ENCODE data around the gene NOP53.
A peak's percentile ranks its signal among the peaks of the same experiment; 100 is the strongest.
"Not testable (repeated sequence)": the region's sequence is repeated elsewhere in the genome, so short reads cannot be mapped to it uniquely, and the experiment has no call there.

Gene NOP53

DNA sequence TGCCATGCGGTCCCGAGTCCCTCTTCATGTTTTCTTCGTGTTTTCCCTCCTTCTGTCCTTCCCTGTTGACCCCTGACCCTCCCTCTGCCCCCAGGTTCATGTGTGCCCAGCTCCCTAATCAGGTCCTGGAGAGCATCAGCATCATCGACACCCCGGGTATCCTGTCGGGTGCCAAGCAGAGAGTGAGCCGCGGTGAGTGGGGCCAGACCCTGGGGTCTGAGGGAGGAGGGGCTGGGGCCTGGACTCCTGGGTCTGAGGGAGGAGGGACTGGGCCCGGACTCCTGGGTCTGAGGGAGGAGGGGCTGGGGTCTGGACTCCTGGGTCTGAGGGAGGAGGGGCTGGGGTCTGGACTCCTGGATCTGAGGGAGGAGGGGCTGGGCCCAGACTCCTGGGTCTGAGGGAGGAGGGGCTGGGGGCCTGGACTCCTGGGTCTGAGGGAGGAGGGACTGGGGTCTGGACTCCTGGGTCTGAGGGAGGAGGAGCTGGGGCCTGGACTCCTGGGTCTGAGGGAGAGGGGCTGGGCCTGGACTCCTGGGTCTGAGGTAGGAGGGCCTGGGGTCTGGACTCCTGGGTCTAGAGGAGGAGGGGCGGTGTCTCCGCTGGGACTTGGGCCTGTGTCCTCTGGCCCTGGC, 26.8 kb upstream of the NOP53 start:
- not testable (repeated sequence) for DNase-seq

GRCh38 chr19:47719047-47719859, 26.1 kb upstream of the NOP53 start:
- DNase-seq, result no peak

- no peak for DNase-seq
These were observed 24.5 kb upstream of the NOP53 start for GRCh38 chr19:47720669-47721422.

DNA sequence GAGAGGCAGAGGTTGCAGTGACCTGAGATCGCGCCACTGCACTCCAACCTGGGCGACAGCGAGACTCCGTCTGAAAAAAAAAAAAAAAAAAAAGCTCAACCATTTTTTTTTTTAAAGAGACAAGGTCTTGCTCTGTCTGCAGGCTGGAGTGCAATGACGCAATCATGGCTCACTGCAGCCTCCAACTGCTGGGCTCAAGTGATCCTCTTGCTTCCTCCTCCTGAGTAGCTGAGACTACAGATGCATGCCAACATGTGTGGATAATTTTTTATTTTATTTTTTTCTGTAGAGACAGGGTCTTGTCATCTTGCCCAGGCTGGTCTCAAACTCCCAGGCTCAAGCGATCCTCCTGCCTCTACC, 21.8 kb upstream of the NOP53 start:
- DNase-seq, result peak; percentile 24

DNA sequence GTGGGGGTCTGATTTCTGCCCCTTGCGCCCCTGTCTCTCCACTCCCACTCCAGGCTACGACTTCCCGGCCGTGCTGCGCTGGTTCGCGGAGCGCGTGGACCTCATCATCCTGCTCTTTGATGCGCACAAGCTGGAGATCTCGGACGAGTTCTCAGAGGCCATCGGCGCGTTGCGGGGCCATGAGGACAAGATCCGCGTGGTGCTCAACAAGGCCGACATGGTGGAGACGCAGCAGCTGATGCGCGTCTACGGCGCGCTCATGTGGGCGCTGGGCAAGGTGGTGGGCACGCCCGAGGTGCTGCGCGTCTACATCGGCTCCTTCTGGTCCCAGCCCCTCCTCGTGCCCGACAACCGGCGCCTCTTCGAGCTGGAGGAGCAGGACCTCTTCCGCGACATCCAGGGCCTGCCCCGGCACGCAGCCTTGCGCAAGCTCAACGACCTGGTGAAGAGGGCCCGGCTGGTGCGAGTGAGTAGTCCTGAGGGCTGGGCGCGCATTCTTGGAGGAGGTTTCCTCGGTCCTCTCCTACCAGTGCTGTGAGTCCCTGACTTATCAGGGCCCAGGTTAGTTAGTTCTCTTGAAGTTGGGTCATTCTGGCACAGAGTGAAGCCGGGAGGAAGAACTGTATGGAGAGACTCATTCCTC, 19.5 kb upstream of the NOP53 start:
- DNase-seq, result no peak

GRCh38 chr19:47726467-47726866, 18.9 kb upstream of the NOP53 start:
- no peak for DNase-seq

DNA sequence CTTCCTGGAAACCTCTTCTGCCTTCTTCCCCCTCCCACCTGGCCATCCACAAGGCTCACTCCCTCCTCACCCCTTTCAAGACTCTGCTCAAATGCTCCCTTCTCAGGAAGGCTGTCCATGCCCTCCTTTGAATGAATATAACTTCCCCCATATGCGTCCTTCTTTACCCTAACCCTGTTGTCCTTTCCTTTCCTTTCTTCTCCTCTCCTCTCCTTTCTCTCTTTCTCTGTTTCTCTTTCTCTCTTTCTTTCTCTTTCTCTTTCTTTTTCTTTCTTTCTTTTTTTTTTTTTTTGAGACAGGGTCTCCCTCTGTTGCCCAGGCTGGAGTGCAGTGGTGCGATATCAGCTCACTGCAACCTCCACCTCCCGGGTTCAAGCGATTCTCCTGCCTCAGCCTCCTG, 17.1 kb upstream of the NOP53 start:
- DNase-seq, result not testable (repeated sequence)

- no peak for DNase-seq
These were observed 15.9 kb upstream of the NOP53 start for GRCh38 chr19:47729468-47729798.

DNA sequence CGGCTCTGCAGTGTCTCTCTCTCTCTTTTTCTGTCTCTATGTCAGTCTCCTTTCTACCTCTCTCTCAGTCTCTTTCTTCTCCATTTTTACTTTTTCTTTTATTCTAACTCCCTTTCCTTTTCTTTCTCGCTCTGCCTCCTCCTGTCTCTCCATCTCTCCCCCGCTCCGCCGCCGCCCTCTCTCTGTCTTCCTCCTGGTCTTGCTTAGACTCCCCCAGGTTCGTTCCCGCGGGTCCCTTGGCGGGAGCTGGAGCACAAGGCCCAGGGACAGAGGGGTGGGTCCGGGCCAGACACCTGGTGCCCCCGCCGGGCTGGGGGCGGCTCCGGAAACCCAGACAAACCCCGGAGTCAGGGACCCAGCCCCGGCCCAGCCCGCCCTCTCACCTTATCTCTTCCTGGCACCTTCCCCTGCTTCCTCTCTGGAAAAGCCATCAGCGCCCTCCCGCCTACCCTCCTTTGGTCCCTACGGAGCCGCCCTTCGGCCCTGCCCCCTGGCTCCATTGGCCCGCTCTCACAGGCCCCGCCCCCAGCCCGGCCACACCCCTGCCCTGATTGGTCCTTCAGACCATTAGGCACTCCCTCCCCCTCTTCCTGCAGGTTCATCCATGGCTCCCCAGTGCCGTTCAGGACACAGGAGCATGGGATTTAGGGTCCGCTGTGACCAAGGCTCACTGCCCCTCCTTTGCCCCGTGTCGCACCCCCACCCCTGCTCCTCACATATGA, 15.4 kb upstream of the NOP53 start:
- peak; percentile 31 for DNase-seq

GRCh38 chr19:47730521-47730889, 14.8 kb upstream of the NOP53 start:
- DNase-seq, result no peak

DNA sequence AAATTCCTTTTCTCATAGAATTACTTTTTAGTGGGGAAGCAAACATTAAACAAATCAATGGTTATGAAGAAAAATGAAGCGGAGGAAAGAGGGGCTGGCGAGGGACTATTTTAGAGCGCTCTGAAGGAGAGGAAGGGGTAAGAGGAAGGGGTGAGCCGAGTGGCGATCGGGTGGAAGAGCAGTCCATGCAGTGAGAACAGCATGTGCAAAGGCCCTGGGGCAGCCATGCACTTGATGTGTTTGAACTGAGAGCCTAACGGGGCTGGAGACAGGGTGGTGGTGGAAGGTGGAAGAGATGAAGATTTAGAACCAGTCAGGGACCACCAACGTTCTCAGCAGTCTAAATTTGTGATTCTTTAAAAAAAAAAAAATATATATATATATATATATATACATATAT, 14.4 kb upstream of the NOP53 start:
- no peak for DNase-seq

DNA sequence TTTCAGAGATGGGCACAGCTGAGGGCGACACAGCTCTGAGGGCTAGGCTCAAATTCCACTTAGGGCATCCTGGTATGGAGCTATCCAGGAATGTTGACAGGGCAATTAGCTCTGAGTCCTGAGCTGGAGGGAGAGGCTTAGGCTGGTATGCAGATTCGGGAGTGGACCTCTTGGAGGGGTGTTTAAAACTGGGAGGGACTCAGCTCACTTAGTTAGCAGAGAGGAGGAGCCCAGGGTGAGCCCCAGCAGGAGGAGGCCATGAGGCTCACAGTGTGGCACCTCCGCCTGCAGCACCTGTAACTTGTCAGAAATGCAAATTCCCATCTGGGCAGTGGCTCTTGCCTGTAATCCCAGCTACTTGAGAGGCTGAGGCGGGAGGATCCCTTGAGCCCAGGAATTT, 10.2 kb upstream of the NOP53 start:
- DNase-seq, result no peak

- no peak for DNase-seq
These were observed 4.4 kb upstream of the NOP53 start for GRCh38 chr19:47740866-47741519.

GRCh38 chr19:47741544-47742140, 3.7 kb upstream of the NOP53 start:
- DNase-seq, result no peak

DNA sequence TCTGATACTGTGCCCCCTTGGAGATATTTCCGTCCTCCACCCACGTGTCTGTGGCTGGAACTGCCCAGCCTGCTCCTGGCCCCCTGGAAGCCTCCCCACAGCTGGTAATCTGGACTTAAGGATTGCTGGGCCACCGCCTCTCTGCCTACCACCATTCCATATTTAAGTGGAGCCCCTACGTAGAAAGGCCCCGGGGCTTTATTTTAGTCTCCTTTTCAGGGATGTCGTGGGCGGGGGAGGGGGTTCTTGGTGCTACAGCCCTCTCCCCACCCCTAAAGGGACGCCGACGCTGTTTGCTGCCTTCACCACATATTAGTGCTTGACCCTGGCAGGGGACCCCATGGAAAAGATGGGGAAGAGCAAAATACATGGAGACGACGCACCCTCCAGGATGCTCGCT, 2.7 kb upstream of the NOP53 start:
- DNase-seq, result no peak

GRCh38 chr19:47746129-47746528, 783 bp downstream of the NOP53 start:
- not testable (repeated sequence) for DNase-seq

GRCh38 chr19:47749326-47749725, 4.0 kb downstream of the NOP53 start:
- DNase-seq, result no peak

GRCh38 chr19:47750752-47751151, 5.4 kb downstream of the NOP53 start:
- no peak for DNase-seq

DNA sequence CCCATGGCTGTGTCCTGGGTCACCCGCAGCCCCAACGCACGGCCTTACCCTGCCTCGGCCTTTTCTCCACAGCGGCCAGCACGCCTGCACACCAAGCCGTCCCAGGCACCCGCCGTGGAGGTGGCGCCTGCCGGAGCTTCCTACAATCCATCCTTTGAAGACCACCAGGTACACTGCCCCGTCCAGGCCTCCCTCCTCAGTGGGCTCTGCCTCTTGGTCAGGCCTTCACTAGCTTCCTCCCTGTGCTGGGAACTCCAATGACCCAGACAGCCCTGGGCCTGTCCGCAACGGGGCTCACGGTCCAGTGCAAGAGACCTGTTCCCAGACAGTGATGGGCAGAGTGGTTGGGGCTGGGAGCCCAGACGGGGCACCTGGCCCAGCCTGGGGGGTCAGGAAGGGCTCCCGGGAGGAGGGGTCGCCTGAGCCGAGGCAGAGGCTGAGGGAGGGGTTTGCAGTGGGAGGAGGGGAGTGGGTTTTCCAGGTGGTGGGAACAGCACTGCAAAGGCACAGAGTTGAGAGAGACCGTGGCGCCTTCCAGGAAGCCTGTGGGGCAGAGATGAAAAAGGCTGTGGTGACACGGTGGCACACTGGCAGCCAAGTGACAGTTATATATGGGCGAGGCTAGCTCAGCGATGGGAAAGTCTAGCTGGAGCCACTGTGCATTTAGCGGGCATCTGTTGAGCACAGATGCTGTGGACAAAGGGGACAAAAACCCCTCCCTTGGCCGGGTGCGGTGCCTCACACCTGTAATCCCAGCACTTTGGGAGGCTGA, 7.3 kb downstream of the NOP53 start:
- DNase-seq, result no peak

DNA sequence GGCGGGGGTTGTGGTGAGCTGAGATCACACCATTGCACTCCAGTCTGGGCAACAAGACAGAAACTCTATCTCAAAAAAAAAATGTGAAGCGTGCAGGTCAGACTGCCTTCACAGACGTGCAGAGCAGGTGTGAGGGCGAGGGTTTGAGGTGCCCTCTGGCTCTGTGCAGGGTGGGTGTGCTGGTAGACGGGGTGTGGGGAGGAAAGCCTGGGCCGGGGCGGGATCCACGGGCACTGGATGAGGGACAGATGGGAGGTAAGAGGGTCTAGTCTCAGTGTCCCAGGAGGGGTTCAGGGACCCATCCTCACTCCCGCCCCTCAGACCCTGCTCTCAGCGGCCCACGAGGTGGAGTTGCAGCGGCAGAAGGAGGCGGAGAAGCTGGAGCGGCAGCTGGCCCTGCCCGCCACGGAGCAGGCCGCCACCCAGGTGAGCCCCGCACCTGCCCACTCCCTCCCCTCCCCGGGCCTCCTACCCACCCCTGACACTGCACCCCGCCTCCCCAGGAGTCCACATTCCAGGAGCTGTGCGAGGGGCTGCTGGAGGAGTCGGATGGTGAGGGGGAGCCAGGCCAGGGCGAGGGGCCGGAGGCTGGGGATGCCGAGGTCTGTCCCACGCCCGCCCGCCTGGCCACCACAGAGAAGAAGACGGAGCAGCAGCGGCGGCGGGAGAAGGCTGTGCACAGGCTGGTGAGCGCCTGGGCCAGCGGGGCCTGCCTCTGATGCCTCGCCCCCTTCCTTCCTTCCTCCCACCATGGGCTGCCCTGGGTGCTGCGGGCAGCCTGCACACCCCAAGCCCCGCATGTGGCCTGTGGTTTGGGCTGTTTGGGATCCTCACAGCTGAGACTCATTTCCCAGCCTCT, 9.1 kb downstream of the NOP53 start:
- no peak for DNase-seq
